ENCODE data around the gene CD74.

DNA sequence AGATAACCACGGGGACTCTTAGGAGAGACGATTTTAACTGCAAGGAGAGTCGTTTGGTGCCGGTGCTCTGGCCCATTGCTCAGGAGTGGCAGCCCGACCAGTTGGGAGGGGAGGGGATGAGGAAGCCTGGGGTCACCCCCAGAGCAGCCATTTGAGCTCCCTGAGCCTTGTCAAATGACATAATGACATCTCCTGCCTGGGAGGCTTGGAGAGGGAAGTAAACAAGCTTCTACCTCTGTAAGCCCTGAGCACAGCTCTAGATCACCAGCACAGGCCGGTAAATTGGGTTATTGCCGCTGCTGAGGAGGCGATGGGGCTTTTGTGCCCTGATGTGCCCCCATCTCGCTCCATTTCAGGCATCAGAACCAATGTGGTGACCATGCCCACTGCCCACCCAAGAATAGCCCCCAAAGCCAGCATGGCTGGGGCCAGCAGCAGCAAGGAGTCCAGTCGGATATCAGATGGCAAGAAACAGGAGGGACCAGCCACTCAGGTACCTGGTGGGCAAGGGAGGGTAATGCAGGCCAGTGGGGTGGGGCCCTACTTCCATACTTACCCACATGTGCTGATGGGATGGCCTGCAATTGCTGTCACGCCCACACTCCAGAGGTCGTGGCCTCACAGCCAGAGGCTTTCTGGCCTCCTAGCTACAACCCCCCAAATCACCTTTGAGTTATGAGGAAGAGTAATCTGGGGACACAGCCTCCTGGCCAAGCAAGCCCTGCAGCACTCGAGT lies 23.0 kb downstream of the CD74 start:
- TF ChIP-seq, protein P1, sequence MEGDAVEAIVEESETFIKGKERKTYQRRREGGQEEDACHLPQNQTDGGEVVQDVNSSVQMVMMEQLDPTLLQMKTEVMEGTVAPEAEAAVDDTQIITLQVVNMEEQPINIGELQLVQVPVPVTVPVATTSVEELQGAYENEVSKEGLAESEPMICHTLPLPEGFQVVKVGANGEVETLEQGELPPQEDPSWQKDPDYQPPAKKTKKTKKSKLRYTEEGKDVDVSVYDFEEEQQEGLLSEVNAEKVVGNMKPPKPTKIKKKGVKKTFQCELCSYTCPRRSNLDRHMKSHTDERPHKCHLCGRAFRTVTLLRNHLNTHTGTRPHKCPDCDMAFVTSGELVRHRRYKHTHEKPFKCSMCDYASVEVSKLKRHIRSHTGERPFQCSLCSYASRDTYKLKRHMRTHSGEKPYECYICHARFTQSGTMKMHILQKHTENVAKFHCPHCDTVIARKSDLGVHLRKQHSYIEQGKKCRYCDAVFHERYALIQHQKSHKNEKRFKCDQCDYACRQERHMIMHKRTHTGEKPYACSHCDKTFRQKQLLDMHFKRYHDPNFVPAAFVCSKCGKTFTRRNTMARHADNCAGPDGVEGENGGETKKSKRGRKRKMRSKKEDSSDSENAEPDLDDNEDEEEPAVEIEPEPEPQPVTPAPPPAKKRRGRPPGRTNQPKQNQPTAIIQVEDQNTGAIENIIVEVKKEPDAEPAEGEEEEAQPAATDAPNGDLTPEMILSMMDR (IDR thresholded peaks at IDR 0.05; ENCODE audit: poor library complexity, severe bottlenecking), result no peak
- no peak for TF ChIP-seq EP300 (conservative IDR thresholded peaks at IDR 0.05; ENCODE audit: poor library complexity, severe bottlenecking)
- no peak for TF ChIP-seq EZH2 (IDR thresholded peaks at IDR 0.05; ENCODE audit: borderline replicate concordance, insufficient read depth, low read length, poor library complexity, severe bottlenecking)
- TF ChIP-seq POLR2AphosphoS5 (IDR thresholded peaks at IDR 0.05), result no peak

Measured in neural cell (in vitro differentiated cells).